ENCODE measurements around the gene MKLN1.

Gene MKLN1

DNA sequence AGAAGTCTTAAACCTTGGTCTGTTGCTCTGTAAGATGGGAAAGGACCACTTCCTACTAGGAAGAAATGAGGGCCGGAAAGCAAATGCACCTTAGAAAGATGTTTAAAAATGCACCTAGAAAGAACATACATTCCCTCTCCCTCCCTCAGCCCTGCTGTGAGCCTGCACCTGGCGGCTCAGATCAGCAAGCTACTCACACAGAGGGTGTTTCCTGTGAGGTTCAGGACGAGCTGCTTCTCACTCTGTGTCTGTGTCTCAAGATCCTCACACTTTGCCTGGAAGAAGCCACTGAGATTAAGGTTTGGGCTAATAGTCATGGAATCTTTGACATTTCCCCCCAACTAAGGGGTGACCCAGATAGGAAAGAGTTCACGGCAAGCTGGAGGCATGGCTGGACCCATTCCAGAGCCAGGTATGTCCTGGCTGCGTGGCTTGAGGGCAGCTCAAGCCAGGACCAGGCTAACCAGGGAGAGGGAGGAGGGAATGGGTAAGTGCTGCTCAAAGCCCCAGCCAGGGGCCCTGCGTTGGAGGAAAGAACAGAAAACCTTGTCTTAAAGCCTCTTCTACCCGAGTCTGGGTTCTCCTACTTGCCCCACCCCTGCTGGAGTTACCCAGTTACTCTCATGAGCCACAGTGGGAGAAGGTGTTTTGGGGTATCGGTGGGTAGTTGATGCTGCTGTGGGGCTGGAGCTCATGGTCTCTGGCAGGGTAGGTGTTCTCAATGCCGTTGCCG, 181.2 kb downstream of the MKLN1 start:
- Histone ChIP-seq H3K36me3 (ENCODE audit: insufficient read depth, low read length) (no peaks in the 10 kb centered on the region), H3K4me2 (ENCODE audit: low read length) (no peak overlapping the region), H3K27ac (ENCODE audit: low read depth, low read length, poor library complexity, severe bottlenecking) (no peak overlapping the region), H3F3A (ENCODE audit: insufficient read depth, low read length) (no peaks in the 10 kb centered on the region), H3K9ac (ENCODE audit: low read length) (no peak overlapping the region), H2AFZ (ENCODE audit: low read length) (no peak overlapping the region), H3K27me3 (ENCODE audit: insufficient read depth, low read length) (no peaks in the 10 kb centered on the region), H3K4me1 (ENCODE audit: insufficient read depth, low read length, severe bottlenecking) (peaks cover 6% of the 10 kb centered on the region), H3K9me3 (ENCODE audit: low read length) (no peaks in the 10 kb centered on the region), H3K9me2 (ENCODE audit: low read depth, low read length) (no peaks in the 10 kb centered on the region), H3K4me3 (ENCODE audit: low read depth, low read length, poor library complexity, severe bottlenecking) (no peak overlapping the region), H4K20me1 (ENCODE audit: insufficient read depth, low read length) (no peaks in the 10 kb centered on the region), H3K79me2 (ENCODE audit: insufficient read depth, low read length) (no peaks in the 10 kb centered on the region)
- TF ChIP-seq EZH2 (IDR thresholded peaks at IDR 0.05; ENCODE audit: borderline replicate concordance, low read length), result no peak
- TF ChIP-seq, protein P1, sequence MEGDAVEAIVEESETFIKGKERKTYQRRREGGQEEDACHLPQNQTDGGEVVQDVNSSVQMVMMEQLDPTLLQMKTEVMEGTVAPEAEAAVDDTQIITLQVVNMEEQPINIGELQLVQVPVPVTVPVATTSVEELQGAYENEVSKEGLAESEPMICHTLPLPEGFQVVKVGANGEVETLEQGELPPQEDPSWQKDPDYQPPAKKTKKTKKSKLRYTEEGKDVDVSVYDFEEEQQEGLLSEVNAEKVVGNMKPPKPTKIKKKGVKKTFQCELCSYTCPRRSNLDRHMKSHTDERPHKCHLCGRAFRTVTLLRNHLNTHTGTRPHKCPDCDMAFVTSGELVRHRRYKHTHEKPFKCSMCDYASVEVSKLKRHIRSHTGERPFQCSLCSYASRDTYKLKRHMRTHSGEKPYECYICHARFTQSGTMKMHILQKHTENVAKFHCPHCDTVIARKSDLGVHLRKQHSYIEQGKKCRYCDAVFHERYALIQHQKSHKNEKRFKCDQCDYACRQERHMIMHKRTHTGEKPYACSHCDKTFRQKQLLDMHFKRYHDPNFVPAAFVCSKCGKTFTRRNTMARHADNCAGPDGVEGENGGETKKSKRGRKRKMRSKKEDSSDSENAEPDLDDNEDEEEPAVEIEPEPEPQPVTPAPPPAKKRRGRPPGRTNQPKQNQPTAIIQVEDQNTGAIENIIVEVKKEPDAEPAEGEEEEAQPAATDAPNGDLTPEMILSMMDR (IDR thresholded peaks at IDR 0.05; ENCODE audit: low read length), result no peak

DNA sequence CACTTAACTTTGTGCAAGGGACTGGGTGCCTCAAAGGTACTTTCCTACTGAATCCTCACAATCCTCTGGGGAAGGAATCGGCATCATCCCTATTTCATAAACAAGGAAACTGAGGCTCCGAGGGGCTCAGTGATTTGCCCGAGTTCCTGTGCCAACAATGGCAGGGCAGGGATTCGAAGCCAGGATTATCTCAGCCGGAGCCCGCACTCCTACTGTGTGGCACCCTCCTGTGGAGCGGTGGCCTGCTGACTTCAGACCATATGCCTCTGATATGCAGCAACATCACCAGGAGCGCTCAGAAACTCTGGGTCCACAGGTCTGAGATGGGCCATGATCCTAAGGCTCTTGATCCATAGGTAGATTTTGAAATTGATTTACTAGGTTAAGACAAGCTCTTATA, 182.1 kb downstream of the MKLN1 start:
- no peak overlapping the region for H3K4me3 ChIP-seq (ENCODE audit: low read depth, low read length, poor library complexity, severe bottlenecking)
- H3K79me2 ChIP-seq (ENCODE audit: insufficient read depth, low read length), result no peaks in the 10 kb centered on the region
- no peaks in the 10 kb centered on the region for H3K9me3 ChIP-seq (ENCODE audit: low read length)
- H3K9ac ChIP-seq (ENCODE audit: low read length), result no peak overlapping the region
- peaks cover 6% of the 10 kb centered on the region for H3K4me1 ChIP-seq (ENCODE audit: insufficient read depth, low read length, severe bottlenecking)
- H3F3A ChIP-seq (ENCODE audit: insufficient read depth, low read length), result no peaks in the 10 kb centered on the region
- no peaks in the 10 kb centered on the region for H4K20me1 ChIP-seq (ENCODE audit: insufficient read depth, low read length)
- no peak for TF ChIP-seq EZH2 (IDR thresholded peaks at IDR 0.05; ENCODE audit: borderline replicate concordance, low read length)
- TF ChIP-seq, protein P1 (IDR thresholded peaks at IDR 0.05; ENCODE audit: low read length), result no peak
- H3K4me2 ChIP-seq (ENCODE audit: low read length), result no peak overlapping the region
- no peak overlapping the region for H2AFZ ChIP-seq (ENCODE audit: low read length)
- H3K36me3 ChIP-seq (ENCODE audit: insufficient read depth, low read length), result no peaks in the 10 kb centered on the region
- H3K27me3 ChIP-seq (ENCODE audit: insufficient read depth, low read length), result no peaks in the 10 kb centered on the region
- no peaks in the 10 kb centered on the region for H3K9me2 ChIP-seq (ENCODE audit: low read depth, low read length)
- H3K27ac ChIP-seq (ENCODE audit: low read depth, low read length, poor library complexity, severe bottlenecking), result no peak overlapping the region

DNA sequence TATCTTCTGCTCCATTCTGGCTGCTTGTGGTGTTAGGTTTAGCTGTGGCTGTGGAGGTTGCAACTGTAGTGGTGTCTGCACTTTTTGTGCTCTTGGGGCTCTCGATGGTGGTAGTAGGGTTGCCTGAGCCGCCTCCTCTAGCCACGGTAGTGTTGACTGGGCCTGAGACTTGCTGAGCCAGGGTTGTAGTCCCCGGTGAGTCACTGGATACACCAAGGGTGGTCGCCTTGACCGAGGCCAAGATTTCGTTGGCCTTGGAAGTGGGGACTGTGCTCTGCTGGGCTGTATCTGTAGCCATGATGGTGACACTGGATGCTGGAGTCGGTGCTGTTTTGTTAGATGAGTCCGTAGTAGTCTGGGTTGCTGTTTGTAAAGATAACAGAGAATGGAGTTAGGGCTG, 183.4 kb downstream of the MKLN1 start:
- H3K79me2 ChIP-seq (ENCODE audit: insufficient read depth, low read length), result no peaks in the 10 kb centered on the region
- no peaks in the 10 kb centered on the region for H4K20me1 ChIP-seq (ENCODE audit: insufficient read depth, low read length)
- H3F3A ChIP-seq (ENCODE audit: insufficient read depth, low read length), result no peaks in the 10 kb centered on the region
- H3K4me1 ChIP-seq (ENCODE audit: insufficient read depth, low read length, severe bottlenecking), result peaks cover 6% of the 10 kb centered on the region
- no peaks in the 10 kb centered on the region for H3K36me3 ChIP-seq (ENCODE audit: insufficient read depth, low read length)
- H3K4me2 ChIP-seq (ENCODE audit: low read length), result no peak overlapping the region
- no peaks in the 10 kb centered on the region; the same call in 1 of the 2 replicates for H3K27me3 ChIP-seq (ENCODE audit: insufficient read depth, low read length)
- H3K4me3 ChIP-seq (ENCODE audit: low read depth, low read length, poor library complexity, severe bottlenecking), result no peak overlapping the region
- H3K9me3 ChIP-seq (ENCODE audit: low read length), result no peaks in the 10 kb centered on the region
- H3K9ac ChIP-seq (ENCODE audit: low read length), result no peak overlapping the region
- TF ChIP-seq, protein P1 (IDR thresholded peaks at IDR 0.05; ENCODE audit: low read length), result no peak
- no peak for TF ChIP-seq EZH2 (IDR thresholded peaks at IDR 0.05; ENCODE audit: borderline replicate concordance, low read length)
- H3K9me2 ChIP-seq (ENCODE audit: low read depth, low read length), result no peaks in the 10 kb centered on the region
- H3K27ac ChIP-seq (ENCODE audit: low read depth, low read length, poor library complexity, severe bottlenecking), result no peak overlapping the region
- H2AFZ ChIP-seq (ENCODE audit: low read length), result no peak overlapping the region

Measured in OCI-LY1 (cell line).